Measurements from ENCODE around the gene POC1A.

GRCh38 chr3:52119099-52119498, 35.1 kb downstream of the POC1A start:
- TF ChIP-seq POLR2A (IDR thresholded peaks at IDR 0.05; ENCODE audit: low read length) (no peak), GATA1 (IDR thresholded peaks at IDR 0.05; ENCODE audit: low read depth, low read length) (no peak)

Measured in erythroblast (primary cell).